ENCODE results near the gene PCYOX1L. TPM values are rescaled to one million over a fixed set of nuclear protein-coding genes. Genes with fewer than 3 reads are reported as not detected.
A peak's percentile ranks its signal among the peaks of the same experiment; 100 is the strongest.

PCYOX1L gene
- total RNA-seq, 1 experiment from 2014 or later: 8.3 TPM

DNA sequence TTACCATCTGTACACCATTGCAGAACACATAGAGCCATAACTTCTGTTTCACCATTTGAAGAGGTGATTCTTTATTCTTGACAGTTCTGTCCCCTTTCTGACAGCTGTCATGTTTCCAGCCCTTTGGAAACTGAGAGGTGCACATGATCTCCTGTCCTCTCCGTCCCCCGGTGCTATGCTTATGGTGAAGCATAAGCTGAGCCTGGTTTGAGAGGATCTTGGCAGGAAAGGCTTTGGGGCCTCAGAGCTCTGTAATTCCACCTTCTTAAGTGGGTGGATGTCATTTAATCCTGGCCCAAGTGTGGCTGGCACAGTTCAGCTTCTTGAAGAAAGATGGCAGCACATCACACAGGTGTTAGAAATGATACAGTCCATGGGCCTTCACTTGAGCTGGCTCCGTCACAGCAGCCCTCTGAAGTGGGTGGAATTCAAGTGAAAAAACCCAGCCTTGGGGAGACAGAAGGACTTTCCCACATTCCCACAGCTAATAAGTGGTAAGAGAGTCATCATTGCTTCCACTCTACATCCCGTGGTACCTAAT lies 43.2 kb upstream of the PCYOX1L start:
- Histone ChIP-seq H3K36me3 (ENCODE audit: low read depth) (no peaks in the 10 kb centered on the region), H3K27ac (no peak overlapping the region), H3K9me2 (ENCODE audit: insufficient read depth) (no peaks in the 10 kb centered on the region), H3K79me2 (ENCODE audit: low read depth) (no peaks in the 10 kb centered on the region), H3K4me2 (no peak overlapping the region), H3K9me3 (ENCODE audit: insufficient read depth, low read depth) (no peaks in the 10 kb centered on the region), H2AFZ (no peak overlapping the region), H3F3A (ENCODE audit: insufficient read depth, low read depth) (0 out of 2 replicates have a peak, but pooled peaks cover 3% of the 10 kb centered on the region), H4K20me1 (ENCODE audit: insufficient read depth) (no peaks in the 10 kb centered on the region), H3K27me3 (ENCODE audit: insufficient read depth, low read depth) (no peaks in the 10 kb centered on the region), H3K4me1 (replicated peaks; ENCODE audit: insufficient read depth) (no peaks in the 10 kb centered on the region), H3K4me3 (no peak overlapping the region)
- TF ChIP-seq, protein P1, sequence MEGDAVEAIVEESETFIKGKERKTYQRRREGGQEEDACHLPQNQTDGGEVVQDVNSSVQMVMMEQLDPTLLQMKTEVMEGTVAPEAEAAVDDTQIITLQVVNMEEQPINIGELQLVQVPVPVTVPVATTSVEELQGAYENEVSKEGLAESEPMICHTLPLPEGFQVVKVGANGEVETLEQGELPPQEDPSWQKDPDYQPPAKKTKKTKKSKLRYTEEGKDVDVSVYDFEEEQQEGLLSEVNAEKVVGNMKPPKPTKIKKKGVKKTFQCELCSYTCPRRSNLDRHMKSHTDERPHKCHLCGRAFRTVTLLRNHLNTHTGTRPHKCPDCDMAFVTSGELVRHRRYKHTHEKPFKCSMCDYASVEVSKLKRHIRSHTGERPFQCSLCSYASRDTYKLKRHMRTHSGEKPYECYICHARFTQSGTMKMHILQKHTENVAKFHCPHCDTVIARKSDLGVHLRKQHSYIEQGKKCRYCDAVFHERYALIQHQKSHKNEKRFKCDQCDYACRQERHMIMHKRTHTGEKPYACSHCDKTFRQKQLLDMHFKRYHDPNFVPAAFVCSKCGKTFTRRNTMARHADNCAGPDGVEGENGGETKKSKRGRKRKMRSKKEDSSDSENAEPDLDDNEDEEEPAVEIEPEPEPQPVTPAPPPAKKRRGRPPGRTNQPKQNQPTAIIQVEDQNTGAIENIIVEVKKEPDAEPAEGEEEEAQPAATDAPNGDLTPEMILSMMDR (conservative IDR thresholded peaks at IDR 0.05): no peak
- no peak for TF ChIP-seq EZH2 (IDR thresholded peaks at IDR 0.05; ENCODE audit: low read depth)
- ChIA-PET CTCF (no interaction called here), POLR2A (ENCODE audit: unreplicated experiment) (no interaction called here)
- no TSS peak for BruUV-seq (replicated peaks)
- no peak for DNase-seq
- intact Hi-C loops (cut with micrococcal nuclease; ENCODE audit: unreplicated experiment): no loop called here

- Histone ChIP-seq H2AFZ (no peak overlapping the region), H3K9me3 (ENCODE audit: insufficient read depth, low read depth) (no peaks in the 10 kb centered on the region), H4K20me1 (ENCODE audit: insufficient read depth) (no peaks in the 10 kb centered on the region), H3K79me2 (ENCODE audit: low read depth) (no peaks in the 10 kb centered on the region), H3K4me2 (no peak overlapping the region), H3K4me1 (replicated peaks; ENCODE audit: insufficient read depth) (peaks cover 3% of the 10 kb centered on the region; the same call in 1 of the 2 replicates), H3K27ac (no peak overlapping the region), H3F3A (ENCODE audit: insufficient read depth, low read depth) (0 out of 2 replicates have a peak, but pooled peaks cover 3% of the 10 kb centered on the region), H3K27me3 (ENCODE audit: insufficient read depth, low read depth) (no peaks in the 10 kb centered on the region), H3K4me3 (no peak overlapping the region), H3K36me3 (ENCODE audit: low read depth) (no peaks in the 10 kb centered on the region), H3K9me2 (ENCODE audit: insufficient read depth) (no peaks in the 10 kb centered on the region)
- ChIA-PET POLR2A (ENCODE audit: unreplicated experiment) (no interaction called here), CTCF (interaction anchor here (0.6 kb wide), 1 partner anchor 69 kb away, joined by 4 read pairs; no protein-coding TSS in a partner anchor)
- BruUV-seq (replicated peaks): no TSS peak
- no peak for DNase-seq
- intact Hi-C loops (cut with micrococcal nuclease; ENCODE audit: unreplicated experiment): no loop called here
- TF ChIP-seq, protein P1 (conservative IDR thresholded peaks at IDR 0.05): no peak
- no peak for TF ChIP-seq EZH2 (IDR thresholded peaks at IDR 0.05; ENCODE audit: low read depth)
Observed at GRCh38 chr5:149315753-149316152, 42.1 kb upstream of the PCYOX1L start.

DNA sequence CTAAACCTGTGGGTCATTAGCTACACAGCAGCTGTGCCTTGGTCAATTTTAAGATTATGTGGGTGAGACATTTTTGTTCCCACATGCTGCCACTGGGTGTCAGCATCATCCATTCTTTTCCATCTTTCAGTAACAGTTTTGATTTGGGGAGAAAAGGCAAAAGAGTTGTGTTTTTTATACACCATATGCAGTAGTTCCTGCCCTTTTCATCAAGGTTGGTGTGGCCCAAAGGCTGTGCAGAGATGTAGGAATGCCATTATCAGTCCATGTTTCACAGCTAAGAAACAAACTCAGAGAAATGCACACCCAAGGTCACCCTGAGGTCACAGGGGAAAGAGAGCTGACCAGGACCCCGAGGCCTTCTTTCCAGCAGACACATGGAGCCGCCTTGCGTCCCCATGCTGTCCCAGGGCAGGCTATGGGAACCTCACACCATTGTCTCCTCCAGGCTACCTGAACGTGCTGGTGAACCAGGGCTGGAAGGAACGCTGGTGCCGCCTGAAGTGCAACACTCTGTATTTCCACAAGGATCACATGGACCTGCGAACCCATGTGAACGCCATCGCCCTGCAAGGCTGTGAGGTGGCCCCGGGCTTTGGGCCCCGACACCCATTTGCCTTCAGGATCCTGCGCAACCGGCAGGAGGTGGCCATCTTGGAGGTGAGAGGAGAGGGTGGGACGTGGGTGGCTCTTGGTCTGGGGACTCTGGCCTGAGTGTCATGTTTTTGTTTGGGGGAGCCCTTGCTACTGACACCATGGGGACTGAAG lies 40.4 kb upstream of the PCYOX1L start:
- no peak overlapping the region for H3K4me3 ChIP-seq
- H3K4me2 ChIP-seq: no peak overlapping the region
- H3K27me3 ChIP-seq (ENCODE audit: insufficient read depth, low read depth): no peaks in the 10 kb centered on the region
- no peaks in the 10 kb centered on the region for H4K20me1 ChIP-seq (ENCODE audit: insufficient read depth)
- peak in 1 of 2 experiments; percentile 34 for DNase-seq
- H3K79me2 ChIP-seq (ENCODE audit: low read depth): no peaks in the 10 kb centered on the region
- BruUV-seq (replicated peaks): no TSS peak
- no peak overlapping the region for H3K27ac ChIP-seq
- intact Hi-C loops (cut with micrococcal nuclease; ENCODE audit: unreplicated experiment): loop anchor here (1.0 kb wide), 5 partner anchors 50 to 301 kb away; no protein-coding TSS in a partner anchor
- 0 out of 2 replicates have a peak, but pooled peaks cover 3% of the 10 kb centered on the region for H3F3A ChIP-seq (ENCODE audit: insufficient read depth, low read depth)
- H2AFZ ChIP-seq: no peak overlapping the region
- no peaks in the 10 kb centered on the region for H3K9me2 ChIP-seq (ENCODE audit: insufficient read depth)
- no peak for TF ChIP-seq EZH2 (IDR thresholded peaks at IDR 0.05; ENCODE audit: low read depth)
- TF ChIP-seq, protein P1 (conservative IDR thresholded peaks at IDR 0.05): peak; percentile 79
- peaks cover 3% of the 10 kb centered on the region; the same call in 1 of the 2 replicates for H3K4me1 ChIP-seq (replicated peaks; ENCODE audit: insufficient read depth)
- H3K36me3 ChIP-seq (ENCODE audit: low read depth): no peaks in the 10 kb centered on the region
- ChIA-PET CTCF (interaction anchor here (1.2 to 1.7 kb wide), 2 partner anchors 28 to 54 kb away, joined by 3 to 5 read pairs; partner anchors contain the start of gene GRPEL2), POLR2A (ENCODE audit: unreplicated experiment) (interaction anchor here (0.5 to 0.6 kb wide), 2 partner anchors 49 to 234 kb away, joined by 5 read pairs; no protein-coding TSS in a partner anchor)
- H3K9me3 ChIP-seq (ENCODE audit: insufficient read depth, low read depth): no peaks in the 10 kb centered on the region

Measured in PC-9 (cell line).